ENCODE results near the gene HLA-DRB5. TPM values are rescaled to one million over a fixed set of nuclear protein-coding genes. Genes with fewer than 3 reads are reported as not detected.

Gene HLA-DRB5
- total RNA-seq (not detected in 2 replicates), polyA plus RNA-seq (not detected in 2 replicates), polyA minus RNA-seq (not detected in 2 replicates), Bru-seq, nascent RNA (not detected), BruChase-seq, experiment 1, labeled RNA remaining after a 6-hour chase (not detected), BruChase-seq, experiment 2, labeled RNA remaining after a 2-hour chase (not detected)
- polyA plus RNA-seq (2011; cell fraction: cytosol; rRNA removed), result not detected in 2 replicates
- polyA plus RNA-seq (2011; cell fraction: nucleus; rRNA removed), result not detected in 2 replicates
- polyA plus RNA-seq (2012), result not detected in 2 replicates
- polyA minus RNA-seq (2011; cell fraction: cytosol; rRNA and poly(A)+ RNA removed), result not detected
- polyA minus RNA-seq (2011; cell fraction: nucleus; rRNA and poly(A)+ RNA removed), result not detected in 2 replicates
- long read RNA-seq, result 0 reads

- TF ChIP-seq JUN (IDR thresholded peaks at IDR 0.05; ENCODE audit: borderline replicate concordance, insufficient read depth, insufficient read length, low read depth) (no peak), MAX (IDR thresholded peaks at IDR 0.05; ENCODE audit: insufficient read depth, insufficient read length) (no peak), EZH2 (IDR thresholded peaks at IDR 0.05; ENCODE audit: borderline replicate concordance, low read depth, low read length, severe bottlenecking) (no peak), GATA2 (IDR thresholded peaks at IDR 0.05; ENCODE audit: insufficient read depth, insufficient read length, low read depth, low read length) (no peak), POLR2A (IDR thresholded peaks at IDR 0.05; ENCODE audit: low read depth, low read length) (no peak), MYC (IDR thresholded peaks at IDR 0.05; ENCODE audit: low read depth, low read length) (no peak), POLR2AphosphoS5 (IDR thresholded peaks at IDR 0.05; ENCODE audit: insufficient read depth, low read depth, low read length) (no peak), FOS (IDR thresholded peaks at IDR 0.05; ENCODE audit: borderline replicate concordance, insufficient read depth, low read length) (no peak), CTCF (IDR thresholded peaks at IDR 0.05; ENCODE audit: extremely low read depth in 1 of 2, insufficient read depth in 1 of 2, low read depth in 1 of 2, low read length in 2 of 2) (no peak)
- no peaks in the 10 kb centered on the region for H3K9me3 ChIP-seq (replicated peaks; ENCODE audit: control insufficient read depth, insufficient read depth, low read length)
- no peak within 1 kb of the TSS for H3K4me2 ChIP-seq (ENCODE audit: insufficient read depth, low read length)
- H3K4me3 ChIP-seq (replicated peaks in 1 of 3; ENCODE audit: insufficient read depth in 1 of 3, low read depth in 1 of 3, low read length in 3 of 3), result no peak within 1 kb of the TSS
- intact Hi-C loops (cut with micrococcal nuclease), result no loop called here
- no peaks in the 10 kb centered on the region for H3K36me3 ChIP-seq (ENCODE audit: control insufficient read depth in 2 of 2, extremely low read depth in 1 of 2, insufficient read depth in 2 of 2, low read length in 2 of 2)
- no peak within 1 kb of the TSS for H2AFZ ChIP-seq (ENCODE audit: low read depth, low read length)
- H3K27ac ChIP-seq (ENCODE audit: insufficient read depth, low read depth, low read length), result no peak within 1 kb of the TSS
- H3K9me1 ChIP-seq (replicated peaks; ENCODE audit: control insufficient read depth, extremely low read depth, insufficient read depth, low read length), result no peaks in the 10 kb centered on the region
- ChIA-PET POLR2A (no interaction called here), CTCF (no interaction called here)
- H3K4me1 ChIP-seq (ENCODE audit: control insufficient read depth, extremely low read depth, insufficient read depth, low read length), result no peaks in the 10 kb centered on the region
- H3K27me3 ChIP-seq (ENCODE audit: control insufficient read depth in 2 of 2, insufficient read depth in 2 of 2, low read length in 2 of 2), result no peaks in the 10 kb centered on the region
- H3K79me2 ChIP-seq (ENCODE audit: control insufficient read depth, insufficient read depth, low read length), result no peaks in the 10 kb centered on the region
- FAIRE-seq (no peak), DNase-seq (ENCODE audit: low read depth, low spot score) (no peak)
- no TSS peak for BruUV-seq (replicated peaks)
- dilution Hi-C loops (cut with MboI; ENCODE audit: extremely low pct_ligation_motif_present, low sequenced_read_pairs), result no loop called here
- no peaks in the 10 kb centered on the region for H4K20me1 ChIP-seq (replicated peaks; ENCODE audit: control insufficient read depth, extremely low read depth, insufficient read depth, low read length)
- no peak within 1 kb of the TSS for H3K9ac ChIP-seq (replicated peaks; ENCODE audit: extremely low read depth, insufficient read depth, low read length)
Observed at GRCh38 chr6:32529697-32530430, at the start of gene HLA-DRB5. Gene HLA-DRB5, minus strand, starts transcription at chr6:32530287. Its CDS starts 63 bp downstream, at chr6:32530224.
